Erythroblast (primary cell): Measurements from ENCODE around the gene PCBP3.

Experiments used
- GATA1 ChIP-seq: IDR thresholded peaks from 2 replicates; pipeline ENCODE4 v1.6.1; 2011; ENCODE audit warnings: low read depth, mild to moderate bottlenecking, control low read depth, low read length, moderate library complexity
- POLR2A ChIP-seq: IDR thresholded peaks from 2 replicates; pipeline ENCODE4 v1.6.1; 2011; ENCODE audit warnings: mild to moderate bottlenecking, low read length

- TF ChIP-seq POLR2A = no peak
- no peak for TF ChIP-seq GATA1
Measured at GRCh38 chr21:45941338-45941710, 297.8 kb downstream of the PCBP3 start.
